Limb (tissue), 2 donors: ENCODE data around the gene KMT2E.

ENCODE experiments used
- DNase-seq, 2 donors: peaks; one replicate each; pipeline ENCODE4 v3.0.0-alpha.2; 2016; ENCODE audit errors: extremely low spot score in 2 of 2

The KMT2E gene

GRCh38 chr7:105073143-105073542, 59.1 kb downstream of the KMT2E start:
- DNase-seq = no peak

DNA sequence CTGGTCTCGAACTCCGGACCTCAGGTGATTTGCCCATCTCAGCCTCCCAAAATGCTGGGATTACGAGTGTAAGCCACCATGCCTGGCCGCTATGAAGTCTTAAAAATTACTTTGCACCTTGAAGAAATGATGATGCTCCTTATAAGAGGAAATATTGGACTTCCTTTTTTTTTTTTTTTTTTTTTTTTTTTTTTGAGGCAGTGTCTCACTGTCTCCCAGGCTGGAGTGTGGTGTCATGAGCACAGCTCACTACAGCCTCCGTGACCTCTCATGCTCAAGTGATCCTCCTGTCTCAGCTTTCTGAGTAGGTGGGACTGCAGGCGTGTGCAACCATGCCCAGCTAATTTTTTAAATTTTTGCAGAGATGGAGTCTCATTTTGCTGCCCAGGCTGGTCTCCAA, 65.3 kb downstream of the KMT2E start:
- DNase-seq = no peak

GRCh38 chr7:105084581-105084980, 70.6 kb downstream of the KMT2E start:
- no peak for DNase-seq

- DNase-seq = no peak
Observed at GRCh38 chr7:105086850-105087249, 72.8 kb downstream of the KMT2E start.

- no peak for DNase-seq
Observed at GRCh38 chr7:105087981-105088380, 74.0 kb downstream of the KMT2E start.

- DNase-seq = no peak
Observed at GRCh38 chr7:105088456-105088855, 74.5 kb downstream of the KMT2E start.

- DNase-seq = no peak
Observed at GRCh38 chr7:105094966-105095365, 81.0 kb downstream of the KMT2E start.

GRCh38 chr7:105096306-105096705, 82.3 kb downstream of the KMT2E start:
- DNase-seq = no peak

DNA sequence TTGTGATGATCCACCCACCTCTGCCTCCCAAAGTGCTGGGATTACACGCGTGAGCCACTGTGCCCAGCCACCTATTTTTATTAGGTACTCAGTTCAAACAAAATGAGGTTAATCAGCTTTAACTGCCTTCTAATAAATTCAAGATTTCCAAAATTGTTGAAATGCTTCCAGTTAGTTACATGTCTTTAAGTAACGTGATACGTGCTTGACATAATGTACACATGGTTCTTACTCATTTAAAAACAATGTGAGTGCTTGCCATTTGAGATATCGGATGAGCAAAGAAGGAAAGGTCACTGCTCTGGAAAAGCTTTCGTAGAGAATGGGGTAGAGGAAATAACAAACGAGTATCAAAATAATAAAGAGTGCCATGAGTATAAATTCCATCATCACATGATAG, 83.6 kb downstream of the KMT2E start:
- DNase-seq = no peak

GRCh38 chr7:105098863-105099515, 85.0 kb downstream of the KMT2E start:
- DNase-seq = no peak

DNA sequence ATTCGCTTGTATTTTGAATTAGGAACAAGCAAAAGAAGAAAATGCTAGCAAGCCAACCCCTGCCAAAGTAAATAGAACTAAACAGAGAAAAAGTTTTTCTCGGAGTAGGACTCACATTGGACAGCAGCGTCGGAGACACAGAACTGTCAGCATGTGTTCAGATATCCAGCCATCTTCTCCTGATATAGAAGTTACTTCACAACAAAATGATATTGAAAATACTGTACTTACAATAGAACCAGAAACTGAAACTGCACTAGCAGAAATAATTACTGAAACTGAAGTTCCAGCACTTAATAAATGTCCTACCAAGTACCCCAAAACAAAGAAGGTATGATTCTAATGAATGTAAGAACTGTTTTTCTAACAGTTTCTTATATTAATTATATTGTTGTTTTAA, 87.9 kb downstream of the KMT2E start:
- no peak for DNase-seq

DNA sequence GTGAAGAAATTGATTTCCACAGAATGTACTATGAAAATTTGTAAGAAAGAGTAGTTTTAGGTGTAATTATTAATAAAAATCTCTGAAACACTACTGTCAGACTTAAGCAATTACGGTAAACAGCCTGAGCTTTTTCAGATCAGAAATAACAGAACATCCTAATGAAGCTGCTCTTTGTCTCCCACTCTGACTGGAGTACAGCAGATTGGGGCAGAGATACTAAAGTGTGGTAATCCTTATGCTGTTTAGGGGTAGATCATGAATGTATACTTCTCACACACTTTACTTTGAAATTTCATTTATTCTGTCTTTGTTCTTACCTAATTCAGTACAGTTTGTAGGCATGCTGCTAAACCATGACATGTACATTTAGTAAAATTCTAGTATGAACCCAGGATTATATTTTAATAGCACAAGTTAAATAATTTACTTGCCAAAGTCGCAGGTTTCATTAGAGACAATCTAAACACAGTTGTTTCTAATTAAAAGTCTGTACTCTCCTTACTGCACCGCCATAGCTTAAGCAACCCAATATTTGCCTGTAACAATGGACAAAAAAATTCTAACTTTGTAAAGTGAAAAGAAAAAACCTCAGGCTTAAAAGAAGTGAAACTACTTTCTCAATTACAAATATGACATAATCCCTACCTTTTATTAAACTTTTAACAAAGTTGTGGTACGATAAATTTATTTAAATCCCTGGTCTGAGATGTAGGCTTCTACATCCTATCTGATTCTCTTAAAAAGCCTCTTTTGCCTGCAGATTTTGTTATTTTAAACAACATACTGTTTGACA, 88.8 kb downstream of the KMT2E start:
- DNase-seq = no peak

GRCh38 chr7:105105579-105105978, 91.6 kb downstream of the KMT2E start:
- no peak for DNase-seq

- no peak for DNase-seq
Observed at GRCh38 chr7:105106473-105106872, 92.5 kb downstream of the KMT2E start.

DNA sequence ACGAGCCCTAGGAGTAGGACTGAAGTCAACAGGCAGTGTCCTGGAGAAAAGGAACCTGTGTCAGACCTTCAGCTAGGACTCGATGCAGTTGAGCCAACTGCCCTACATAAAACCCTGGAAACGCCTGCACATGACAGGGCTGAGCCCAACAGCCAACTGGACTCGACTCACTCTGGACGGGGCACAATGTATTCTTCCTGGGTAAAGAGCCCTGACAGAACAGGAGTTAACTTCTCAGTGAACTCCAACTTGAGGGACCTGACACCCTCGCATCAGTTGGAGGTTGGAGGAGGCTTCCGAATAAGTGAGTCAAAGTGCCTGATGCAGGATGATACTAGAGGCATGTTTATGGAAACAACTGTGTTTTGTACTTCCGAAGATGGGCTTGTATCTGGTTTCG, 93.5 kb downstream of the KMT2E start:
- no peak for DNase-seq

DNA sequence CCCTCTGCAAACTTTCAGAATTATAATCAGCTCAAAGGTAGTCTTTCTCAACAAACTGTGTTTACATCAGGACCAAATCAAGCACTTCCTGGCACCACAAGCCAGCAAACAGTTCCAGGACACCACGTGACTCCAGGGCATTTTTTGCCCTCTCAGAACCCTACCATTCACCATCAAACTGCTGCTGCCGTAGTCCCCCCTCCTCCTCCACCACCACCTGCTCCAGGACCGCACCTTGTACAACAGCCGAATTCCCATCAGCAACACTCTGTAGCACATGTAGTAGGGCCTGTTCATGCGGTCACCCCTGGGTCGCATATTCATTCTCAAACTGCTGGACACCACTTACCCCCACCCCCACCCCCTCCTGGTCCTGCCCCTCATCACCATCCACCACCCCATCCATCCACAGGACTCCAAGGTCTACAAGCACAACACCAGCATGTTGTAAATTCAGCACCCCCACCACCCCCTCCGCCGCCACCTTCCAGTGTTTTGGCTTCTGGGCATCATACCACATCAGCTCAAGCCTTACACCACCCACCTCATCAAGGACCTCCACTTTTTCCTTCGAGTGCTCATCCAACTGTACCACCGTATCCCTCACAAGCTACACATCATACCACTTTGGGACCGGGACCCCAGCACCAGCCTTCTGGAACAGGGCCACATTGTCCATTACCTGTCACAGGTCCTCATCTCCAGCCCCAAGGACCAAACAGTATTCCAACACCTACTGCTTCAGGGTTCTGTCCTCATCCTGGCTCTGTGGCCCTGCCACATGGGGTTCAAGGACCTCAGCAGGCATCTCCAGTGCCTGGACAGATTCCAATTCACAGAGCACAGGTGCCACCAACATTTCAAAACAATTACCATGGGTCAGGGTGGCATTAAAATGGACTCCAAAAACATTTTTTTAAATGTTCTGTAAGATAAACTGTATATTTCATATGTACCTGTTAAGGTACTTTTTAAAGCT, 98.7 kb downstream of the KMT2E start:
- DNase-seq = no peak

DNA sequence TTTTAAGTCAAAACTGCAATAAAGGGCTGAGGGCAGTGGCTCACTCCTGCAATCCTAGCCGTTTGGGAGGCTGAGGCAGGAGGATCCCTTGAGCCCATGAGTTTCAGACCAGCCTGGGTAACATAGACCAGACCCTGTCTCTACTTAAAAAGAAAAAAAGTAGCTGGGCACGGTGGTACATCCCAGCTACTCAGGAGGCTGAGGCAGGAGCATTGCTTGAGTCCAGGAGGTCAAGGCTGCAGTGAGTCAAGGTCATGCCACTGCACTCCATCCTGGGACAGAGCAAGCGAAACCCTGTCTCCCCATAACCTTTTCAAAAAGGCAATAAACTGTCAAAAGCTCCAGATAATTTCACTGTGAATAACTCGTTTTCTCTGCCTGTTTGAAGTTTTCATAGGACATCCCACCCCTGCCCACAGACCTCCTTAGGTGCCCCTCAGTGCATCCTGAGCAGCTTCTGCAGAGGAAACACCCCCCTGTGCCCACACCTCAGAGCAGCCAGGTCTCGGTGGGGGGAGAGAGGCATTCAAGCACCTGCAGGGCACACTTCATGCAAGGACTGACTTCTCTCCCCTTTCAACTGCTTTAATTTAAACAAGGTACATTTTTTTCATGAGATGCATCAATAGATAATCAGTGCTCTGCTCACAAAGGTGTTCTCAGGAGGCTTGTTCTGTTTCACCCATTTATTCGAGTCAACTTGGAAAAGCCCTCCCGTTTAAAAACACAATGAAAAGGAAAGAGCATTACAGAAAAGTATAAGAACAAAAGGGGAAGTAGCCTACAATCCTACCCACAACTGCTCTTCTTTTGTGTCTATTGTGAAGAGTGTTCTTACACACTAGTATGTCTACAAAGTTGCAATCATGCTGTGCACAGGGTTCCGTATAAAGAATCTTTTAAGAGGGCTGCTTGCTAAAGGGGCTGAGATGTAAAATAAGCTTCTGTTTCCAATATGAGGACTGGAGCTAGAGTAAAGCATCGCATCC, 104.9 kb downstream of the KMT2E start:
- no peak for DNase-seq

GRCh38 chr7:105122619-105123018, 108.6 kb downstream of the KMT2E start:
- DNase-seq = no peak

DNA sequence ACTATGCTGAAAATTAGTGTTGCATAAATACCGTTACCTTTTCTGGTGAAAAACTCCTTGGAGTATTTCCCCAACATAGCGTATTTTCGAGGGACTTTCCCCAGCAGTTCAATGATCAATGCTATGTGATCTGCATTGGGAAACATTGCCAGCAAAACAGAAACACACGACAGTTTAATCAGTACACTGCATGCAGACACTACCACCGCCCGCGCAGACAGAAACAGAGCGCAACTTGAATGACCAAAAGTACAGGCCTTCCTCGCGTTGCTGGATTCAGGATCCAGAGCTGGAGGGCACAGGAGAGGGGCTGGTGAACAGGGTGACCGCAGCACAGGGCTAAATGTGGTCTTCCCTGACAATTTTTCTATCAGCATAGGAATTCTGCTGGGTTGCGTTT, 111.7 kb downstream of the KMT2E start:
- no peak for DNase-seq

DNA sequence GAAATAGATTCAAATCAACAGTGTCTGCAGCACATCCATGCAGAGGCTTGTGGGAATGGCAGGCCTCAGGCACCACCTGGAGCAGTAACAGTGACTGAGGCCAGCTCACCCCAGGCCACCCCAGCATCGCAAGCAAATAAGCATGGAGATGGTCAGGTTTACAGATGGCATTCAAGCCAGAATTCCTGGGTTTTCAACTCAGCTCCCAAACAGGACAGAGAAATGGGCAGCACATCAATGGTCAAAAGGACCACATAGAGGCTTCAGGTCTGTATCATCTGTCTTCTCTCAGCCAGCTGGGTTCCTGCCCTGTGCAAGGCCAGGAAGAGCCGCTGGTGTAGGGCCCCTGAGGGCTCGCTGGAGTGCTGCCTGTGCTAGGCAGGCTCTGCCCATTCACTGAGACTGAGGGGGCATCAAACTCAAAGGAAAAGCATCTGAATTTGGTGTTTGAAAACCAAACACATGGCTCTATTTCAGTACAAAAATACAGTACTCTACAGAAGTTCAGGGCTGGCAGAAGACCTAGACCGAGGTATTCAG, 112.5 kb downstream of the KMT2E start:
- no peak for DNase-seq

DNA sequence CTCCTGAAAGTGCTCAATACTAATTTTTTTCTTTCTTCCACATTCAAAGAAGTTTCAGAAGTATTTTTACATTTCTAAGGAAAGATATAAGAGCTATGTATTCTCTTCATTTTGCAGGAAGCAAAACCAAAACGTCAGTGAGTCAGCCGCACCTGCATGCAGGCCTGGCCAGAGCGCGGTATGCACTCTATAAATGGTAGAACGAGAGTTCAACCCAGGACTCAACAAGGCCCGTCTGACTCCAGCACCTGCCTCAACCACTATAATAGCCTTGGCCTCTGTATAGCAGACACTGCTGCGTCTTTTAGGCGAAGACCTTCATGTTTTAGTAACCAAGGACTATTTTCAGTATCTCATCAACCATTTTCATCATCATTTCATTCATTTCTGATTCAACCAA, 113.2 kb downstream of the KMT2E start:
- no peak for DNase-seq
